D341Med (cell line): Measurements from ENCODE around the gene TENM4.

Source experiments
- DNase-seq: peaks from one replicate; pipeline ENCODE4 v3.0.0; 2012; ENCODE audit warnings: low spot score

Gene TENM4

DNA sequence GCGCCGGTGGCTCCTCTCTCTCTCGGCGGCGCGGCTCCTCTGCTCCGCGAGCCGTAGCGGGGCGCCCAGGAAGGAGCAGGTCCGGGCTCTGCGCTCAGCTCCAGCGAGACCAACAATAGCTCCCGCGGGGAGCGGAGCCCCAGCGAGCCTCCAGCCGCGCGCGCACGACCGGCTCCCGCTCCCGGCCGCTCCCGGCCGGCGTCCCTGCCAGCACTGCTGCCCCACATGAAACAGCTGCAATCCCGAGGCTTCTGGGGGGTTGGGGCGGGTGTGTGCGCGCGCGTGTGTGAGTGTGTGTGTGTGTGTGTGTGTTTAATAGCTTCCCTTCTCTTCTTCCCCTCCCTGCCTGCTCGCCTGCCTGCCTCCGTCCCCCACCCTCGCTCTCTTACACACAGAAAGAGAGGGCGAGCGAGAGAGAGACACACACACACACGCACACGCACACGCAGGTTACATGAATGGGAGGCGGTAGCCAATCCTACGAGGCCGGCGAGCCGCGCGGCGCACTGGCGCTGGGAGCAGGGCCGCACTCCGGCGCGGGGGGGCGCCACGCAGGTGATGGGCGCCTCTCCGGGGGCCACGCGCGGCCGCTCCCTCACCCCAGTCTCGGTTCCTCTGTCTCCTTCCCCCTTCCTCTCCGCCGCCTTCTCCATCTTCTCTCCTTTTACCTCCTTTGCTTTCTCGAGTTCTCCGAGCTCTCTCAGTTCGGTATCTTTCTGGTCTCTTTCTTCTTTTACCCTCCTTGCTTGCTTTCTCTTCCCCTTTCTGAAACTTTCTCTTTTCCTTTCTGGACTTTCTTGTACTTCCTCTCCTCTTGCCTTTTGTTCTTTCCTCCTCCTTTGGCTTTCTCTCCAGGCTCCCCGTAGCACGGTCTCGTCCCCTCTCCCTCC is at the start of gene TENM4:
TSS of gene TENM4 (minus strand) at position 460 of the 890 bp plus-strand sequence. CDS start 371,086 bp downstream, outside the sequence.
- peak; percentile 30 for DNase-seq

DNA sequence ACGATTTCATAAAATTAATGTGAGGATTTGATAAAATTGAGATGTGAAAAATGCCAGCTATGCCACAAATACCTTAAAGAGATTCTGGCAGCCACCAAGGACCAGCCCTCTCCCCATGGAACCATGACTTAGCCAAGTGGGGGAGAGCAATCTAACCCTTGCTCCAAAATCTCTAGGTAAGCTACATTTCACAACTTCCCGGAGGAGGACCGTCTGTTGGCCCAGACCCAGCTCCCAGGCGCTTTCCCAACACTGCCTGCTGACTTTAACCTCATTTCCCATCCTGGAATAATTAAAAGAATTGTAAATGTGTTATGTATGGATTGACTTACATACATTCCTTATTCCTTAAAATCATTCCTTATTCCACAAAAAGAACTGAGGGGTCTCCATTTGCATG is 47.5 kb upstream of the TENM4 start:
- no peak for DNase-seq

DNA sequence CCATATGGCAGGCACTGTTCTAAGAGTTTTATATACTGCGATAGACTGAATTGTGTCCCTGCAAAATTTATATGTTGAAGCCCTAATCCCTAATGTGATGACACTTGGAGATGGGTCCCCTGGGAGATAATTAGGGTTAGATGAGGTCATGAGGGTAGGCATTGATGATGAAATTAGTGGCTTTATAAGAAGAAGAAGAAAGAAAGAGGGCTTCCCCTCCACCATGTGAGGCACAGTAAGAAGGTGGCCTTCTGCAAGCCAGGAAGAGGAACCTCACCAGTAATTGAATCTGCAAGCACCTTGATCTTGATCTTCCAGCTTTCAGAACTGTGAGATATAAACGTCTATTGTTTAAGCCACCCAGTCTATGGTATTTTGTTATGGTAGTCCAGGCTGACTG is 46.6 kb upstream of the TENM4 start:
- DNase-seq = no peak

DNA sequence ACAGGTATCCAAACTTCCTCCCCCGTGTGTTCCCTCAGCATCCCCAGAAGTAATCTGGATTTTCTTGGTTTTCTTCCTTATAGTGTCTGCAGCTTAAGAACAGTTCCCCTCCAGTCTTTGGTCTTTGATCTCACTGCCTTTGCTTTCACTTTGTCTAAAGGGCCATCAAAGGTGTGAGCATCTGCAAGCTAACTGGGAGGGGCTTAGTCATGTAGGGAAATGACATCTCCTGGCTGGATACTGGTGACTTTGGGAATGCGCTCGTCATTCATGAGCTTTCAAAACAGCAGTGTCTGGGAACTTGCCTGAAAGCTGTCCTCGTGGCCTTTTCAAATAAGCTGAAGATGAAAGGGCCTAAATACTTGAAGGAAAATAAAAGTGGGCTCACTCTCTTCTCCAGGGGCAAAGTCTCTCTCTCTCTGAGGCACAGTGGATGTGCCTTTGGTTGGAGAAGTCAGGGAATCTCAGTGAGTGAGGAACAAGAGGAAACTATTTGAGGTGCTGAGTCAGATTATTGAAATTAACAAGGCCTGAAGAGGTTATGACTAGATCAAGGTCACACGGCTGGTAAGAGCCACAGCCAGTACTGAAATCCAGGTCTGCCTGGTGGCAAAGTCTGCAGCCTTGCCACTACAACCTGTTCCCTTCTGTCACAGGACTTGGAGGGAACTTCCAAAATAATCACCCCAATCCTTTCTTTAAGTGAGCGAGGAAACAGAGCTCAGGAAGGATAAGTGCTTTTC is 45.6 kb upstream of the TENM4 start:
- no peak for DNase-seq

GRCh38 chr11:79485694-79486093 is 44.9 kb upstream of the TENM4 start:
- DNase-seq = no peak

DNA sequence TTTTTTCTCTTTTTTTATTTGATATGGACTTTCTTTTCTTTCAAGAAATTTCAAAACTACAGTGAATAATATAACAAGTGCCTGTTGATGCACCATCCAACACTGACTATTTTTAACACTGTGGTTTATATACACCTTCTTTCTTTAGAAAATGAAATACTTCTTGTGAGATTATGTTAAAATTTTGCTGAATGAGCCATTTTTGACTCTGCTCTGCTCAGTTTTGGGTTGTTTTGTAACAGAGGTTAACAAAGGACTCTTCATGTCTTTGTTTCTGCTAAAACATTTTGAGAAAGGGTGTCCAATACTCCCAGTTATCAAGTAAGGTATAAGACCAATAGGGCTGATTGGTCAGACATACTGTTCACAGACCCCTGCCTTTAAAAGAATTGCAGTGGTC is 44.0 kb upstream of the TENM4 start:
- DNase-seq = no peak

DNA sequence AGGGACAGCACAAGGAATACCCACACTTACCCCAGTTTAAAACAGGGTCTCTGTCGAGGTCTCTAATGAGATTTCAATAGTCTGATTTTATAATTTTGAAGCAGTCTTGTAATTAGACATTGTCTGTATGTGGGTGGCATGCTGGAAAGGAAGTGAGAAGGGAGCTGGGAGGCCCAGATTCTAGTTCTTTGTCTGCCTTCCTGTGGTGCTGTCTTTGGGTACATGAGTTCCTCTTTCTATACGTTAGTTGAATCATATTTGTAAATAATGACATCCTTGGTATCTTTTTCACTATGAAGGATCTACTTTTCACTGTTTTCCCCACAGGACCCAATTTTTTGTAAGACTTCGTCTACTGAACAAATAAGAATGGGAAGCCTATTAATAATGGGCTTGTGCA is 42.0 kb upstream of the TENM4 start:
- no peak for DNase-seq

GRCh38 chr11:79481795-79482194 is 41.0 kb upstream of the TENM4 start:
- no peak for DNase-seq

DNA sequence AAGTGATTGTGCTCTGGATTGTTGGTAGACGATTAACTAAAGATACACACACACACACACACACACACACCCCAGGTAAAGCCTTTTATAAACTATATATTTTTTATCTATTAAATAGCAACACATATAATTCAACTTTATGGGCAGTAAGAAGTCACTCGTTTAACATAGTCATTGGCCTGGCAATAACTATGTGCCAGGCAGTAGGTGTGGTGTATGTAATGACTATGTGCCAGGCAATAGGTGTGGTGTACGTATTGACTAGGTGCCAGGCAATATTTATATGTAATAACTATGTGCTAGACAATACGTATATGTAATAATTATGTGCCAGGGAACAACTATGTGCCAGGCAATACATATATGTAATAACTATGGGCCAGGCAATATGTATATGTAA is 40.0 kb upstream of the TENM4 start:
- DNase-seq = no peak

DNA sequence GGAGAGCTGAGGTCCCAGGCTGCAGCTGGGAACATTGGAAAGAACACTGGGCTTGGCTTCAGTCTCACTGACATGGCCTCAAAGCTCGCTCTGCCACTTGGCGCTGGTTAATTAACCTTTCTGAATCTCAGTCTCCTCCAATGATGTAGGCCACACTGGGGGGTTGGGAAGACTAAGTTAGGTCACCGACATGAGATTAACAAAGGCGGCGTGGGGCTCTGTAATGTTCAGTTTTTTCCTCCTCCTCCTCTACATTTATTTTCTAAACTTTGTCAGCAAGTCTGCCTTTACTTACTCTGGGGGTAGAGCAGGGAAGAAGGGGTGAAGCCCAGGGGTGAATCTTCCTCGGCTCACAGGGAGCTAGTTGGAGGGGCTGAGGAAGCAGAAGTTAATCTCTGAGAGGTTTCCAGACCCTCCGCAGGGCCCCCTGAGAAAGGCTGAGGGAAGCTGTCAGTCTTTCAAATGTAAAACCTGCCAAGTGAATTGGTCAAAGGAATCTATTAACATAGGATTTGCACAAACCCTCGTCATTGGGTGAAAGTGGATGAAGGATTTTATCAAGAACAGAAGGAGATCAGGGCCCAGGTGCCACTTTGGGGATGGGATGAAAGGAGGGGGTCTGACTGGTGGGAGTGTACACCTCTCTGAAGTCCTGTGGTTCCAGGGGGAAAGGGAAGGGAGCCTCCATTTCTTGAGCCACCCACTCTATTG is 32.1 kb upstream of the TENM4 start:
- no peak for DNase-seq

GRCh38 chr11:79471071-79471844 is 30.4 kb upstream of the TENM4 start:
- DNase-seq = no peak

DNA sequence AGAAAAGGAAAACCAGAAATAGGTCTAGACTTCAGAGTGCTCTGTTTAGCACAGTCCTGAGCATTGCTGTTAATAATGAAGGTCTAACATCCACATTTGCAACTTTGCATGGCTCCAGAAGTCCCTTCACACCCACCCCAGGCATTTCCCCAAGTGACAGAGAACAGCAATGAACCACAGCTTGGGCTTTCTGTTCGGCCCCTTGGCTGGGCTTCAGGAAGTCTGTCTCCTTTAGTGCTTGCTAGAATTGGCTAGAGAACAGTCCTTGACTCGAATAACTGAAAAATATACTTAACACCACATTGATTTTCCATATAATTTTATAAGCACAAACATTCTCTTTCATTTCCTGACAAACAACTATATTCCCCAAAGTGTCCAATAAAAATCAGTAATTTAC is 29.3 kb upstream of the TENM4 start:
- no peak for DNase-seq

DNA sequence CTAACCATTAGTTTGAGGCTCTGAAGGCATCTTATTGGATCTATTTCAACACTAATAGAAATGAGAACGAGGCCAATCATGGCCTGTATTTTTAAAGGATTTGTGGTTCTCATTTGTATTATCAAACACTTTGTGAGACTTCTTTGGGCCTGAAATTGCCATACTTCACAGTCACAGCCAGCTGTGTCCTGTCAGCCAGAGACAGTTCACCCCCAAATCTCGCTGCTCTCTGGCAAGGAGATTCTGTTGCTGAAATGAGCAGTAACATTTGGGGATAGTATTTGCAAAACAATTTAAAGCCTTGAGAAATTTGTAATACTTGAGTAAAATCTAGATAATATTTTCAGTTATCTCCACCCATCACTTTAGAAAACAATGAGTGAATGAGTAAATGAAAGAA is 26.9 kb upstream of the TENM4 start:
- no peak for DNase-seq

- no peak for DNase-seq
These were observed 25.6 kb upstream of the TENM4 start for GRCh38 chr11:79466411-79466810.

DNA sequence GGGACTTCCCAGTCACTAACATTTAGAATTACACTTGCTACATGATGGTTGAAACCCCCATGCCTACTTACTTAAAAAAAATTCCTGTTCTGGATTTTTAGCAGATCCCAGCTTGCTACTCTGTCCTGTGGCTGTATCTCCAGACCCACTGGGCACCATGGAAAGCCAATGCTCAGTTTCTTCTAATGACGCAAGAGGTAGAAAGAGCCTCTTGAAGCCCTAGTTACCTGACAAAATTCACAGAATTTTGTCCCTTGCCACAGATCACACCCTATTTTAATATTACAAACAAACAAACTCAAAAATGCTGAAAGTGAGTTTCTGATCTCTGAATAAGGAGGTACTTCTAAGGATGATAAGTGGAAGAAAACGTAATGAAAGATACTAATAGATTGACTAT is 24.3 kb upstream of the TENM4 start:
- DNase-seq = no peak

DNA sequence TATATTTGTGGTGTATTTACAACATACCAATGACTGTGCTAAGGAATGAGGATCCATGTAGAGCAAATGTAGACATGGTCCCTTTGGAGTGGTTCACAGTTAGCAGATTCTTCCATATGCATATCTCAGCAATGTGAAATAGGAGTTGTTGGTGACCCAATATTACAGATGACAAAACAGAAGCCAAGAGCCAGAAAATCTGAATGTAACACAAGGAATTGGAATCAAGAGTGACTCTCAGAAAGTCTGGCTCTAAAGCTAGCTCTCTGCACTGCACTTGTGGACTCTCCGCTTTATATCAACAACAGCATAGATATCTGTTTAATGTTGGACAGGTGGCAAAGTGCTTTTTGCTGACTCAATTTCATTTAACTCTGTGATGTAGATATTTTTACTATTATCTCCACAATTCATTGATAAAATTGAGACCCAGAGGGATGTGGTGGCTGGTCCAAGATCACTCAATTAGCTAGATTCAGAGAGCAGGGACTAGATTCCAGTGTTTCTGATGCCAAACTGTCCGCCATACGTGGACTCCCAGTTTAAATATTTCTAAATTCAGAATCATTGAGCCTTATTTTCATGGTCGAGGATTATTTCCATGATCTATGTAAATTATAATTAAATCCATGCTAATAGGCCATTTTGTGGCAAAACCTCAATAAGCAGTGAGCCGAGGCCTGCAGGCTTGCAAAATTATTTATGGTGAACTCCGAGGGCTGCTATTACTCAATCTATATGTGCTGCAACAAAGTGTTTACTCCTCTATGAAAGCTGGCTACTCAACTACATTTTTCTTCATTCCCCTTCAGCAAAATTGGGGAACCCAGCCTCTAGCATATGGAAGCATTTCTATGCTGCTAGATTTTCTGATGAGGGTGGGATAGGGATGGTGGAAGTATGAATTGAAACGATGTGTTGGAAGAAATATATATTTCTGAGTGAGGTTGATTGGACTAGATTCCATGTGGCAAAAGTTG is 21.1 kb upstream of the TENM4 start:
- DNase-seq = no peak

GRCh38 chr11:79461144-79461543 is 20.3 kb upstream of the TENM4 start:
- DNase-seq = no peak

DNA sequence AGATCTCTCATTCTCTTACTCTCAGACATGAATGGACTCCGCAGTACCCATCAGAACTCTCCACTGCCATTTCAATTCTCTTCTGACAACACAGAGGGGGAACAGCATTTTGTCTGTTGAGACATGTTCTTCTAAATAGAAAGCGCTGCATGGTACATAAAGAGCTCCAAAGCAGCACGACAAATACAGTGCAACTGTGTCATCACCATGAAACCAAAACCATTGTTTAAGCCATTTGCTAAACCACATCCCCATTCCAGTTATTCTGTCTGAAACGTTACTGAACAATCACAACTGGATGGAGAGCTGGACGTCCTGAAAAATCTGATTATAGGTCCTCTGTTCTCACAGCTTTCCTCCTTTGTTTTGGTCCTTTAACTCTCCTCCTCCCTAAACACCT is 17.9 kb upstream of the TENM4 start:
- no peak for DNase-seq

DNA sequence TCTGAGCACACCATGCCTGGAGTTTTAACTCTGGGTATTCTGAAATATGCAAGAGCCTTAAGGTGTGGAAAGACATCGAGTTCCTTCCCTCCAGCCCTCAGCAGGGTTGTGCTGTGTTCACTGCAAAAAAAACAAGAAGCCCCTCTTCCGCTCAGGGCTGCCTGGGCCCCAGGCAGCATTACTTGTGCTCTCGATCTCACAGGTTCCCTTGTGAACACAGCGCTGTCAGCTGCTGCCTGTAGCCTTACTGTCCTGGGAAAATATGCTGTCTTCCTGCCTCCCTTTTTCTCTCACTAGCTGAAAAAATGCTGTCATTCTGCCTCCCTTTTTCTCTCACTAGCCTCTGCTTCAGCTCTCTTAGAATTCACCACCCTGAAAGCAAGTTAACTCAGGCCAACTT is 15.7 kb upstream of the TENM4 start:
- no peak for DNase-seq

GRCh38 chr11:79453617-79454016 is 12.8 kb upstream of the TENM4 start:
- DNase-seq = no peak

DNA sequence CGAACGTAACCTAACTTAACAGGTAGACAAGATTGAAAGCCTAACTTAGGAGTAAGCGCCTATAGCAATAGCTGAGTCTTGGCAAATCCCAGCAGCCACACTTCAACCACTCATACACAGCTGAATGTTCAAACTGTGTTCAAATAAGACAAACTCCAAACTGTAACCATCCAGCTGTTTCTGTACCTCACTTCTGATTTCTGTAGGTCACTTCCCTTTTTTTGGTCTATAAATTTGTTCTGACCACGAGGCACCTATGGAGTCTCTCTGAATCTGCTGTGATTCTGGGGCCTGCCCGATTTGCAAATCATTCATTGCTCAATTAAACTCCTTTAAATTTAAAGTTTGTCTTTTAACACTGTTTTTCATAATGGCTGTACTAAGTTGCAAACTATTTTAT is 8.2 kb upstream of the TENM4 start:
- DNase-seq = no peak
